WTC11 (cell line): ENCODE measurements around the gene NR3C1. TPM values are rescaled to one million over a fixed set of nuclear protein-coding genes. Genes with fewer than 3 reads are reported as not detected.

Source experiments
- ATAC-seq: fragments of 200-7000 bp; cut with Tn5 transposase; 2 replicates; pipeline ENCODE4 v1.10.0; 2021; ENCODE audit warnings: mild to moderate bottlenecking, moderate library complexity
- CTCF ChIA-PET: fragments of 300-600 bp; sonication (Branson Sonifier 250); formaldehyde crosslinking; loops from one replicate; lab custom pipeline; 2021; ENCODE audit warnings: antibody characterized with exemption; lab: Charles Lee
- POLR2A ChIA-PET: fragments of 350-600 bp; sonication (Branson Sonifier 250); formaldehyde crosslinking; loops from one replicate; lab custom pipeline; 2021; ENCODE audit warnings: antibody characterized with exemption; lab: Charles Lee
- DNase-seq: peaks from one replicate; pipeline ENCODE4 v3.0.0; 2021; ENCODE audit warnings: low spot score
- H3K27ac Mint-ChIP-seq: 2 replicates; pipeline ENCODE4 v1.8.0; 2021; ENCODE audit warnings: mixed read lengths
- H3K27me3 Mint-ChIP-seq: 2 replicates; pipeline ENCODE4 v1.8.0; 2021; ENCODE audit warnings: low read depth, mild to moderate bottlenecking, moderate library complexity, mixed read lengths
- H3K36me3 Mint-ChIP-seq: 2 replicates; pipeline ENCODE4 v1.8.0; 2021; ENCODE audit warnings: mixed read lengths
- H3K4me1 Mint-ChIP-seq: 2 replicates; pipeline ENCODE4 v1.8.0; 2022; ENCODE audit warnings: mixed read lengths
- H3K4me3 Mint-ChIP-seq: 2 replicates; pipeline ENCODE4 v1.8.0; 2021; ENCODE audit warnings: mild to moderate bottlenecking, moderate library complexity, mixed read lengths
- H3K9me3 Mint-ChIP-seq: 2 replicates; pipeline ENCODE4 v1.8.0; 2021; ENCODE audit warnings: mixed read lengths
- ATF1 ChIP-seq: sonication (generic); formaldehyde crosslinking; IDR thresholded peaks from 2 replicates; pipeline ENCODE4 v1.8.1; 2023; ENCODE audit warnings: mild to moderate bottlenecking, moderate library complexity, missing genetic modification reagents
- ATF6 ChIP-seq: sonication (generic); formaldehyde crosslinking; IDR thresholded peaks from 2 replicates; pipeline ENCODE4 v1.8.1; 2023; ENCODE audit warnings: mild to moderate bottlenecking, missing genetic modification reagents
- CREM ChIP-seq: sonication (generic); formaldehyde crosslinking; IDR thresholded peaks from 2 replicates; pipeline ENCODE4 v1.8.1; 2022; ENCODE audit warnings: mild to moderate bottlenecking, missing genetic modification reagents, moderate library complexity
- E2F4 ChIP-seq: sonication (generic); formaldehyde crosslinking; IDR thresholded peaks from 2 replicates; pipeline ENCODE4 v1.8.1; 2022; ENCODE audit warnings: low read depth, mild to moderate bottlenecking, moderate library complexity, missing genetic modification reagents, borderline replicate concordance
- GABPB1 ChIP-seq: sonication (generic); formaldehyde crosslinking; IDR thresholded peaks from 2 replicates; pipeline ENCODE4 v1.8.1; 2023; ENCODE audit warnings: mild to moderate bottlenecking, missing genetic modification reagents
- GTF2I ChIP-seq: fragments of 250-450 bp; sonication (Bioruptor Pico); conservative IDR thresholded peaks from 2 replicates; pipeline ENCODE4 v1.4.0; 2021; ENCODE audit warnings: mild to moderate bottlenecking
- NR3C1 ChIP-seq: sonication (generic); formaldehyde crosslinking; conservative IDR thresholded peaks from 2 replicates; pipeline ENCODE4 v1.8.1; 2023; ENCODE audit warnings: low read depth, mild to moderate bottlenecking, missing genetic modification reagents
- SP1 ChIP-seq: sonication (generic); formaldehyde crosslinking; conservative IDR thresholded peaks from 2 replicates; pipeline ENCODE4 v1.8.1; 2022; ENCODE audit warnings: missing genetic modification reagents
- TEAD4 ChIP-seq: sonication (generic); formaldehyde crosslinking; IDR thresholded peaks from 2 replicates; pipeline ENCODE4 v1.8.0; 2022; ENCODE audit warnings: mild to moderate bottlenecking, missing genetic modification reagents
- ZMAT4 ChIP-seq: fragments of 250-450 bp; sonication (Bioruptor Pico); IDR thresholded peaks from 2 replicates; pipeline ENCODE4 v1.9.0; 2021; ENCODE audit warnings: mild to moderate bottlenecking
- ZNF219 ChIP-seq: sonication (generic); formaldehyde crosslinking; IDR thresholded peaks from 2 replicates; pipeline ENCODE4 v1.8.0; 2023; ENCODE audit warnings: missing genetic modification reagents, mild to moderate bottlenecking, borderline replicate concordance
- ZNF512 ChIP-seq: sonication (generic); formaldehyde crosslinking; IDR thresholded peaks from 2 replicates; pipeline ENCODE4 v1.8.1; 2022; ENCODE audit warnings: missing genetic modification reagents, borderline replicate concordance
- total RNA-seq: library from RNA; stranded (reverse); gene quantifications from 3 replicates; pipeline ENCODE4 v1.2.3, GENCODE V29; 2021
- TF ChIP-seq, protein P1 (sequence below): sonication (generic); formaldehyde crosslinking; IDR thresholded peaks from 2 replicates; pipeline ENCODE4 v1.8.0; 2022; ENCODE audit warnings: mild to moderate bottlenecking, missing genetic modification reagents
- TF ChIP-seq, protein P2 (sequence below): sonication (generic); formaldehyde crosslinking; IDR thresholded peaks from 2 replicates; pipeline ENCODE4 v1.8.0; 2023; ENCODE audit warnings: mild to moderate bottlenecking, missing genetic modification reagents
- TF ChIP-seq, protein P3 (sequence below): sonication (generic); formaldehyde crosslinking; IDR thresholded peaks from 2 replicates; pipeline ENCODE4 v1.8.0; 2023; ENCODE audit warnings: missing genetic modification reagents, mild to moderate bottlenecking, borderline replicate concordance
- TF ChIP-seq, protein P4 (sequence below): fragments of 250-450 bp; sonication (Bioruptor Pico); IDR thresholded peaks from 2 replicates; pipeline ENCODE4 v1.8.0; 2021; ENCODE audit warnings: mild to moderate bottlenecking
- TF ChIP-seq, protein P5 (sequence below): fragments of 250-450 bp; sonication (Bioruptor Pico); IDR thresholded peaks from 2 replicates; pipeline ENCODE4 v2.1.2; 2022; ENCODE audit warnings: mild to moderate bottlenecking, moderate library complexity
- TF ChIP-seq, protein P6 (sequence below): sonication (generic); formaldehyde crosslinking; IDR thresholded peaks from 2 replicates; pipeline ENCODE4 v1.8.1; 2023; ENCODE audit warnings: mild to moderate bottlenecking, missing genetic modification reagents

Gene NR3C1
- total RNA-seq, 1 experiment from 2014 or later: 15.0 TPM

- TF ChIP-seq NR3C1 (no peak), SP1 (CRISPR knock-in tag) (no peak), ATF6 (CRISPR knock-in tag) (no peak), TEAD4 (no peak), GTF2I (CRISPR knock-in tag) (no peak), GABPB1 (CRISPR knock-in tag) (no peak), ZNF512 (CRISPR knock-in tag) (no peak), CREM (CRISPR knock-in tag) (no peak), ATF1 (CRISPR knock-in tag) (no peak), ZNF219 (no peak), ZMAT4 (CRISPR knock-in tag) (no peak), E2F4 (CRISPR knock-in tag) (no peak)
- TF ChIP-seq, protein P1, sequence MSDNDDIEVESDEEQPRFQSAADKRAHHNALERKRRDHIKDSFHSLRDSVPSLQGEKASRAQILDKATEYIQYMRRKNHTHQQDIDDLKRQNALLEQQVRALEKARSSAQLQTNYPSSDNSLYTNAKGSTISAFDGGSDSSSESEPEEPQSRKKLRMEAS (CRISPR knock-in tag): no peak
- TF ChIP-seq, protein P2, sequence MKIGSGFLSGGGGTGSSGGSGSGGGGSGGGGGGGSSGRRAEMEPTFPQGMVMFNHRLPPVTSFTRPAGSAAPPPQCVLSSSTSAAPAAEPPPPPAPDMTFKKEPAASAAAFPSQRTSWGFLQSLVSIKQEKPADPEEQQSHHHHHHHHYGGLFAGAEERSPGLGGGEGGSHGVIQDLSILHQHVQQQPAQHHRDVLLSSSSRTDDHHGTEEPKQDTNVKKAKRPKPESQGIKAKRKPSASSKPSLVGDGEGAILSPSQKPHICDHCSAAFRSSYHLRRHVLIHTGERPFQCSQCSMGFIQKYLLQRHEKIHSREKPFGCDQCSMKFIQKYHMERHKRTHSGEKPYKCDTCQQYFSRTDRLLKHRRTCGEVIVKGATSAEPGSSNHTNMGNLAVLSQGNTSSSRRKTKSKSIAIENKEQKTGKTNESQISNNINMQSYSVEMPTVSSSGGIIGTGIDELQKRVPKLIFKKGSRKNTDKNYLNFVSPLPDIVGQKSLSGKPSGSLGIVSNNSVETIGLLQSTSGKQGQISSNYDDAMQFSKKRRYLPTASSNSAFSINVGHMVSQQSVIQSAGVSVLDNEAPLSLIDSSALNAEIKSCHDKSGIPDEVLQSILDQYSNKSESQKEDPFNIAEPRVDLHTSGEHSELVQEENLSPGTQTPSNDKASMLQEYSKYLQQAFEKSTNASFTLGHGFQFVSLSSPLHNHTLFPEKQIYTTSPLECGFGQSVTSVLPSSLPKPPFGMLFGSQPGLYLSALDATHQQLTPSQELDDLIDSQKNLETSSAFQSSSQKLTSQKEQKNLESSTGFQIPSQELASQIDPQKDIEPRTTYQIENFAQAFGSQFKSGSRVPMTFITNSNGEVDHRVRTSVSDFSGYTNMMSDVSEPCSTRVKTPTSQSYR (CRISPR knock-in tag): no peak
- TF ChIP-seq, protein P3, sequence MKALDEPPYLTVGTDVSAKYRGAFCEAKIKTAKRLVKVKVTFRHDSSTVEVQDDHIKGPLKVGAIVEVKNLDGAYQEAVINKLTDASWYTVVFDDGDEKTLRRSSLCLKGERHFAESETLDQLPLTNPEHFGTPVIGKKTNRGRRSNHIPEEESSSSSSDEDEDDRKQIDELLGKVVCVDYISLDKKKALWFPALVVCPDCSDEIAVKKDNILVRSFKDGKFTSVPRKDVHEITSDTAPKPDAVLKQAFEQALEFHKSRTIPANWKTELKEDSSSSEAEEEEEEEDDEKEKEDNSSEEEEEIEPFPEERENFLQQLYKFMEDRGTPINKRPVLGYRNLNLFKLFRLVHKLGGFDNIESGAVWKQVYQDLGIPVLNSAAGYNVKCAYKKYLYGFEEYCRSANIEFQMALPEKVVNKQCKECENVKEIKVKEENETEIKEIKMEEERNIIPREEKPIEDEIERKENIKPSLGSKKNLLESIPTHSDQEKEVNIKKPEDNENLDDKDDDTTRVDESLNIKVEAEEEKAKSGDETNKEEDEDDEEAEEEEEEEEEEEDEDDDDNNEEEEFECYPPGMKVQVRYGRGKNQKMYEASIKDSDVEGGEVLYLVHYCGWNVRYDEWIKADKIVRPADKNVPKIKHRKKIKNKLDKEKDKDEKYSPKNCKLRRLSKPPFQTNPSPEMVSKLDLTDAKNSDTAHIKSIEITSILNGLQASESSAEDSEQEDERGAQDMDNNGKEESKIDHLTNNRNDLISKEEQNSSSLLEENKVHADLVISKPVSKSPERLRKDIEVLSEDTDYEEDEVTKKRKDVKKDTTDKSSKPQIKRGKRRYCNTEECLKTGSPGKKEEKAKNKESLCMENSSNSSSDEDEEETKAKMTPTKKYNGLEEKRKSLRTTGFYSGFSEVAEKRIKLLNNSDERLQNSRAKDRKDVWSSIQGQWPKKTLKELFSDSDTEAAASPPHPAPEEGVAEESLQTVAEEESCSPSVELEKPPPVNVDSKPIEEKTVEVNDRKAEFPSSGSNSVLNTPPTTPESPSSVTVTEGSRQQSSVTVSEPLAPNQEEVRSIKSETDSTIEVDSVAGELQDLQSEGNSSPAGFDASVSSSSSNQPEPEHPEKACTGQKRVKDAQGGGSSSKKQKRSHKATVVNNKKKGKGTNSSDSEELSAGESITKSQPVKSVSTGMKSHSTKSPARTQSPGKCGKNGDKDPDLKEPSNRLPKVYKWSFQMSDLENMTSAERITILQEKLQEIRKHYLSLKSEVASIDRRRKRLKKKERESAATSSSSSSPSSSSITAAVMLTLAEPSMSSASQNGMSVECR (CRISPR knock-in tag): no peak
- TF ChIP-seq, protein P4, sequence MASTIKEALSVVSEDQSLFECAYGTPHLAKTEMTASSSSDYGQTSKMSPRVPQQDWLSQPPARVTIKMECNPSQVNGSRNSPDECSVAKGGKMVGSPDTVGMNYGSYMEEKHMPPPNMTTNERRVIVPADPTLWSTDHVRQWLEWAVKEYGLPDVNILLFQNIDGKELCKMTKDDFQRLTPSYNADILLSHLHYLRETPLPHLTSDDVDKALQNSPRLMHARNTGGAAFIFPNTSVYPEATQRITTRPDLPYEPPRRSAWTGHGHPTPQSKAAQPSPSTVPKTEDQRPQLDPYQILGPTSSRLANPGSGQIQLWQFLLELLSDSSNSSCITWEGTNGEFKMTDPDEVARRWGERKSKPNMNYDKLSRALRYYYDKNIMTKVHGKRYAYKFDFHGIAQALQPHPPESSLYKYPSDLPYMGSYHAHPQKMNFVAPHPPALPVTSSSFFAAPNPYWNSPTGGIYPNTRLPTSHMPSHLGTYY (CRISPR knock-in tag): no peak
- TF ChIP-seq, protein P5, sequence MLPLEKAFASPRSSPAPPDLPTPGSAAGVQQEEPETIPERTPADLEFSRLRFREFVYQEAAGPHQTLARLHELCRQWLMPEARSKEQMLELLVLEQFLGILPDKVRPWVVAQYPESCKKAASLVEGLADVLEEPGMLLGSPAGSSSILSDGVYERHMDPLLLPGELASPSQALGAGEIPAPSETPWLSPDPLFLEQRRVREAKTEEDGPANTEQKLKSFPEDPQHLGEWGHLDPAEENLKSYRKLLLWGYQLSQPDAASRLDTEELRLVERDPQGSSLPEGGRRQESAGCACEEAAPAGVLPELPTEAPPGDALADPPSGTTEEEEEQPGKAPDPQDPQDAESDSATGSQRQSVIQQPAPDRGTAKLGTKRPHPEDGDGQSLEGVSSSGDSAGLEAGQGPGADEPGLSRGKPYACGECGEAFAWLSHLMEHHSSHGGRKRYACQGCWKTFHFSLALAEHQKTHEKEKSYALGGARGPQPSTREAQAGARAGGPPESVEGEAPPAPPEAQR (CRISPR knock-in tag): no peak
- TF ChIP-seq, protein P6, sequence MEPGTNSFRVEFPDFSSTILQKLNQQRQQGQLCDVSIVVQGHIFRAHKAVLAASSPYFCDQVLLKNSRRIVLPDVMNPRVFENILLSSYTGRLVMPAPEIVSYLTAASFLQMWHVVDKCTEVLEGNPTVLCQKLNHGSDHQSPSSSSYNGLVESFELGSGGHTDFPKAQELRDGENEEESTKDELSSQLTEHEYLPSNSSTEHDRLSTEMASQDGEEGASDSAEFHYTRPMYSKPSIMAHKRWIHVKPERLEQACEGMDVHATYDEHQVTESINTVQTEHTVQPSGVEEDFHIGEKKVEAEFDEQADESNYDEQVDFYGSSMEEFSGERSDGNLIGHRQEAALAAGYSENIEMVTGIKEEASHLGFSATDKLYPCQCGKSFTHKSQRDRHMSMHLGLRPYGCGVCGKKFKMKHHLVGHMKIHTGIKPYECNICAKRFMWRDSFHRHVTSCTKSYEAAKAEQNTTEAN (CRISPR knock-in tag): no peak
- H3K27ac Mint-ChIP-seq: no peak overlapping the region
Observed at GRCh38 chr5:143229426-143229895, 174.0 kb downstream of the NR3C1 start.

More at GRCh38 chr5:143229426-143229895, 174.0 kb downstream of the NR3C1 start:
- no peaks in the 10 kb centered on the region; the same call in 1 of the 2 replicates for H3K27me3 Mint-ChIP-seq
- no peaks in the 10 kb centered on the region for H3K36me3 Mint-ChIP-seq
- no peaks in the 10 kb centered on the region for H3K9me3 Mint-ChIP-seq
- ChIA-PET CTCF (no interaction called here), POLR2A (no interaction called here)
- ATAC-seq (peak; percentile 24), DNase-seq (no peak)
- peaks cover 10% of the 10 kb centered on the region for H3K4me1 Mint-ChIP-seq
- no peak overlapping the region for H3K4me3 Mint-ChIP-seq
